HG03108 (cell line): ENCODE data around the gene TBL1X.

Experiments
- ATAC-seq: cut with Tn5 transposase; IDR thresholded peaks from one replicate; pipeline ENCODE4 v1.9.1; 2021; ENCODE audit warnings: moderate library complexity; ENCODE audit not compliant: unreplicated experiment

The TBL1X gene

GRCh38 chrX:9789555-9789954, 324.7 kb downstream of the TBL1X start:
- ATAC-seq, result no peak
